PC-3 (cell line): ENCODE results near the gene ZBTB40. TPM values are rescaled to one million over a fixed set of nuclear protein-coding genes. Genes with fewer than 3 reads are reported as not detected.

Experiments
- ATAC-seq: fragments of 200-7000 bp; cut with Tn5 transposase; 2 replicates; pipeline ENCODE4 v1.9.1; 2020; ENCODE audit warnings: mild to moderate bottlenecking, moderate library complexity
- BruUV-seq: library from RNA; stranded (reverse); fragments of 400-500 nt; replicated peaks from 2 replicates; lab custom pipeline; 2021; lab: Mats Ljungman, UMichigan
- CTCF ChIA-PET: fragments of 300-600 bp; sonication (Branson Sonifier 250); formaldehyde crosslinking; loops from one replicate; lab custom pipeline; 2022; ENCODE audit warnings: antibody characterized with exemption; lab: Charles Lee
- POLR2A ChIA-PET: fragments of 300-600 bp; sonication (Branson Sonifier 250); formaldehyde crosslinking; loops from one replicate; lab custom pipeline; 2022; ENCODE audit warnings: antibody characterized with exemption; ENCODE audit not compliant: unreplicated experiment; lab: Charles Lee
- DNase-seq: peaks from one replicate; pipeline ENCODE4 v3.0.0-alpha.2; 2015
- H2AFZ ChIP-seq: fragments of 300-600 bp; sonication (generic); 2 replicates; pipeline ENCODE4 v1.6.0; 2016; ENCODE audit warnings: antibody characterized with exemption, low read length
- H3F3A ChIP-seq: fragments of 300-600 bp; sonication (generic); one replicate; pipeline ENCODE4 v1.6.0; 2017; ENCODE audit warnings: antibody characterized with exemption, low read length, control low read depth, mild to moderate bottlenecking; ENCODE audit not compliant: unreplicated experiment
- H3K27ac ChIP-seq: fragments of 300-600 bp; sonication (generic); 2 replicates; pipeline ENCODE4 v1.5.1; 2016; ENCODE audit warnings: mild to moderate bottlenecking, low read length
- H3K27me3 ChIP-seq: fragments of 300-600 bp; sonication (generic); 2 replicates; pipeline ENCODE4 v1.6.1; 2016; ENCODE audit warnings: low read length, mixed read lengths
- H3K36me3 ChIP-seq: fragments of 300-600 bp; sonication (generic); 2 replicates; pipeline ENCODE4 v1.6.1; 2016; ENCODE audit warnings: low read depth, mixed run types, low read length, mixed read lengths
- H3K4me1 ChIP-seq: fragments of 300-600 bp; sonication (generic); 2 replicates; pipeline ENCODE4 v1.5.1; 2016; ENCODE audit warnings: low read length; ENCODE audit not compliant: insufficient read depth
- H3K4me2 ChIP-seq: fragments of 300-600 bp; sonication (generic); 2 replicates; pipeline ENCODE4 v1.6.0; 2016; ENCODE audit warnings: low read length
- H3K4me3 ChIP-seq: fragments of 300-600 bp; sonication (generic); 2 replicates; pipeline ENCODE4 v1.5.1; 2016; ENCODE audit warnings: mild to moderate bottlenecking, low read length, mixed read lengths
- H3K79me2 ChIP-seq: fragments of 300-600 bp; sonication (generic); 2 replicates; pipeline ENCODE4 v1.6.1; 2017; ENCODE audit warnings: low read length, mixed read lengths
- H3K9ac ChIP-seq: fragments of 300-600 bp; sonication (generic); 2 replicates; pipeline ENCODE4 v1.6.0; 2016; ENCODE audit warnings: mild to moderate bottlenecking, low read length
- H3K9me2 ChIP-seq: fragments of 300-600 bp; sonication (generic); replicated peaks from 2 replicates; pipeline ENCODE4 v1.6.1; 2016; ENCODE audit warnings: mixed run types, low read length, mixed read lengths
- H3K9me3 ChIP-seq: fragments of 300-600 bp; sonication (generic); 2 replicates; pipeline ENCODE4 v1.6.1; 2016; ENCODE audit warnings: low read length, mixed read lengths
- H4K20me1 ChIP-seq: fragments of 300-600 bp; sonication (generic); 2 replicates; pipeline ENCODE4 v1.6.1; 2016; ENCODE audit warnings: low read length, mixed read lengths
- CTCF ChIP-seq: fragments of 300-600 bp; sonication (generic); conservative IDR thresholded peaks from 2 replicates; pipeline ENCODE4 v1.5.1; 2017; ENCODE audit warnings: antibody characterized with exemption, low read depth, mild to moderate bottlenecking, low read length
- EZH2 ChIP-seq: fragments of 300-600 bp; sonication (generic); IDR thresholded peaks from one replicate; pipeline ENCODE4 v1.6.1; 2017; ENCODE audit warnings: antibody characterized with exemption, mild to moderate bottlenecking, low read length; ENCODE audit not compliant: unreplicated experiment
- EZH2phosphoT487 ChIP-seq: fragments of 300-600 bp; sonication (generic); IDR thresholded peaks from 2 replicates; pipeline ENCODE4 v1.6.1; 2018; ENCODE audit warnings: mild to moderate bottlenecking, antibody characterized with exemption, low read length, borderline replicate concordance
- intact Hi-C: fragments of 100-400 bp; cut with micrococcal nuclease; formaldehyde crosslinking; loops from 2 replicates; pipeline ENCODE4 v1.9.0; 2023
- total RNA-seq: library from RNA; depleted of rRNA; stranded (reverse); fragments of >200 nt; gene quantifications from 2 replicates; pipeline ENCODE4 v1.2.3, GENCODE V29; 2014

The ZBTB40 gene
- total RNA-seq, 1 experiment from 2014 or later, result 20.2 TPM

GRCh38 chr1:22472596-22472995 lies 20.9 kb downstream of the ZBTB40 start:
- Histone ChIP-seq H3K9me2 (no peaks in the 10 kb centered on the region), H3K27me3 (no peaks in the 10 kb centered on the region), H2AFZ (no peak overlapping the region), H3K36me3 (no peaks in the 10 kb centered on the region), H3K9ac (no peak overlapping the region), H3K27ac (no peak overlapping the region), H3F3A (no peaks in the 10 kb centered on the region), H4K20me1 (0 out of 2 replicates have a peak, but pooled peaks cover 3% of the 10 kb centered on the region), H3K79me2 (peaks cover 59% of the 10 kb centered on the region), H3K4me3 (no peak overlapping the region), H3K4me2 (no peak overlapping the region), H3K9me3 (no peaks in the 10 kb centered on the region), H3K4me1 (no peaks in the 10 kb centered on the region)
- intact Hi-C loops, result no loop called here
- no peak for TF ChIP-seq EZH2
- no peak for TF ChIP-seq EZH2phosphoT487
- TF ChIP-seq CTCF, result no peak
- no TSS peak for BruUV-seq
- DNase-seq, result no peak
- ChIA-PET POLR2A (no interaction called here), CTCF (no interaction called here)
- ATAC-seq, result no peak

GRCh38 chr1:22473952-22474351 lies 22.3 kb downstream of the ZBTB40 start:
- no peaks in the 10 kb centered on the region for H3K27me3 ChIP-seq
- POLR2A ChIA-PET, result no interaction called here
- CTCF ChIA-PET, result no interaction called here
- intact Hi-C loops, result no loop called here
- TF ChIP-seq EZH2, result no peak
- TF ChIP-seq EZH2phosphoT487, result no peak
- TF ChIP-seq CTCF, result no peak
- H3K27ac ChIP-seq, result no peak overlapping the region
- no peak overlapping the region for H3K4me3 ChIP-seq
- no peak overlapping the region for H3K4me2 ChIP-seq
- H4K20me1 ChIP-seq, result 0 out of 2 replicates have a peak, but pooled peaks cover 3% of the 10 kb centered on the region
- H3K9me3 ChIP-seq, result no peaks in the 10 kb centered on the region
- H3F3A ChIP-seq, result no peaks in the 10 kb centered on the region
- peaks cover 51% of the 10 kb centered on the region for H3K79me2 ChIP-seq
- no peaks in the 10 kb centered on the region for H3K4me1 ChIP-seq
- DNase-seq (no peak), ATAC-seq (no peak)
- no peaks in the 10 kb centered on the region for H3K9me2 ChIP-seq
- H3K36me3 ChIP-seq, result no peaks in the 10 kb centered on the region
- BruUV-seq, result no TSS peak
- no peak overlapping the region for H3K9ac ChIP-seq
- no peak overlapping the region for H2AFZ ChIP-seq

- no peak for DNase-seq
- no TSS peak for BruUV-seq
- H3K4me3 ChIP-seq, result no peak overlapping the region
- intact Hi-C loops, result no loop called here
- no peaks in the 10 kb centered on the region for H3K9me2 ChIP-seq
- ATAC-seq, result no peak
- no peak overlapping the region for H2AFZ ChIP-seq
- H3K27ac ChIP-seq, result no peak overlapping the region
- H3K9ac ChIP-seq, result no peak overlapping the region
- POLR2A ChIA-PET, result no interaction called here
- TF ChIP-seq CTCF, result no peak
- TF ChIP-seq EZH2phosphoT487, result no peak
- TF ChIP-seq EZH2, result no peak
- H4K20me1 ChIP-seq, result 0 out of 2 replicates have a peak, but pooled peaks cover 3% of the 10 kb centered on the region
- peaks cover 36% of the 10 kb centered on the region for H3K79me2 ChIP-seq
- H3K9me3 ChIP-seq, result no peaks in the 10 kb centered on the region
- H3K4me2 ChIP-seq, result no peak overlapping the region
- CTCF ChIA-PET, result no interaction called here
- no peaks in the 10 kb centered on the region for H3K27me3 ChIP-seq
- H3F3A ChIP-seq, result no peaks in the 10 kb centered on the region
- no peaks in the 10 kb centered on the region for H3K4me1 ChIP-seq
- no peaks in the 10 kb centered on the region for H3K36me3 ChIP-seq
Observed at GRCh38 chr1:22476566-22476965, 24.9 kb downstream of the ZBTB40 start.
